GM12892 (cell line): ENCODE results near the gene TYW1B.
"Not testable (repeated sequence)": the region's sequence is repeated elsewhere in the genome, so short reads cannot be mapped to it uniquely, and the experiment has no call there.

ENCODE experiments used
- DNase-seq: peaks from one replicate; pipeline ENCODE4 v3.0.0; 2011; ENCODE audit not compliant: insufficient read length
- FAIRE-seq: peaks from 2 replicates; lab custom pipeline; 2011; peaks lifted over from hg19 to GRCh38; lab: Jason Lieb, UNC
- POLR2A ChIP-seq: IDR thresholded peaks from 2 replicates; pipeline ENCODE4 v1.6.1; 2011; ENCODE audit warnings: low read depth, low read length, control low read depth
- POLR2AphosphoS5 ChIP-seq: IDR thresholded peaks from 2 replicates; pipeline ENCODE4 v1.6.1; 2011; ENCODE audit warnings: low read depth, low read length, control low read depth
- TAF1 ChIP-seq: IDR thresholded peaks from 2 replicates; pipeline ENCODE4 v1.6.1; 2011; ENCODE audit warnings: low read depth, mild to moderate bottlenecking, control low read depth, low read length, borderline replicate concordance

Gene TYW1B

DNA sequence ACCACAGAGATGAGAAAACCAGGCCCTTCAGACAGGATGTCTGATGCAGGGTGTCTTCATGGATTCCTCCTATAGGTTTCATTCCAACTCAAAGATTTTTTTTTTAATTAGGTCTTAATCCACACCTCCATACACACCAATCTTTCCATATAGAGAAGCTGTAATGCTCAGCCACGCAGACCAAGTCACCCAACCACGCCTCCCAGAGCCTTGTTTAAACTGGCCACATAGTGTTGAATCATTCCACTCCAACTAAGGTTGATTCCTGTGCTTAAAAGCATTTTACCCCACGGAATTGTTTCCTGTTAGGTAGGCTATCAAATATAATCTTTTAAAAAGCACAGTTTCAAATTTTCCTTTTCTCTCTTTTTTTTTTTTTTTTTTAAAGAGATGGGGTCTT, 153.6 kb downstream of the TYW1B start:
- TF ChIP-seq POLR2AphosphoS5: no peak
- TF ChIP-seq POLR2A: no peak
- no peak for TF ChIP-seq TAF1
- DNase-seq (no peak), FAIRE-seq (no peak)

DNA sequence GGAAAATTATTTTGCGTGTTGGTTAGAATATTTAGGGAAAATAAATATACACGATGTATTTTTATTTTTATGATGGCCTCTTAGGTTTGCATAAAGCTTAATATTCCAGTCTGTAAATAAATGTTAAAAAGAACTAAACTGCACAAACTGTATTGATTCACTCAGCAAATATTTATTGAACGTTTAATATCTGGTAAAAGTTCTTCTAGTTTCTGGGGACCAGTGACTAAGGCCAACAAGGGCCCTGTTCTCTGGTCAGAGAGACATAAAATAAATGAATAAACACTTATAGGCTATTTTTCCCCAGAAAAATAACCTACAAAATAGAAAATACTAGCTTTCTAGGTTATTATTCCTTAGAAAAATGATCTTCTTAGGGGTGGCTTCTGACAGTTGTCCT, 157.2 kb downstream of the TYW1B start:
- not testable (repeated sequence) for DNase-seq, FAIRE-seq

DNA sequence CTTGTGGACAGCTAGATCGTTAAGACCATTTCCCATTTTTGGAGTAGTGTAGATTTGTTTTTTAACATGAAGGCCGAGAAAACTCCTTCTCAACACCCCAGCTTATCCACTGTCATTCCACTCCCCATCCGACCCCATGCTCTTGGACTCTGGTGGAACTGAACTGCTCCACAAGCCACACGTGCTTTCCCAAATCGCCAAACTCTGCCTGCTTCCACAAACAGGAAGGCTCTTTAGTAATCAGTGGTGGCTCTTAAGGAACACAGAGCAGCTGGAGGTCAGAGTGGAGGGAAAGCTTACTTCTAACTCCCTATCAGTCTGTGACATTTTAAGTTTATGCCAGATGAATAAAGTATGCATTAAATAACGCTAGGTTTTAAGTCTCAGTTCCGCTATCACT, 159.6 kb downstream of the TYW1B start:
- FAIRE-seq: peak; percentile 61
- not testable (repeated sequence) for DNase-seq

DNA sequence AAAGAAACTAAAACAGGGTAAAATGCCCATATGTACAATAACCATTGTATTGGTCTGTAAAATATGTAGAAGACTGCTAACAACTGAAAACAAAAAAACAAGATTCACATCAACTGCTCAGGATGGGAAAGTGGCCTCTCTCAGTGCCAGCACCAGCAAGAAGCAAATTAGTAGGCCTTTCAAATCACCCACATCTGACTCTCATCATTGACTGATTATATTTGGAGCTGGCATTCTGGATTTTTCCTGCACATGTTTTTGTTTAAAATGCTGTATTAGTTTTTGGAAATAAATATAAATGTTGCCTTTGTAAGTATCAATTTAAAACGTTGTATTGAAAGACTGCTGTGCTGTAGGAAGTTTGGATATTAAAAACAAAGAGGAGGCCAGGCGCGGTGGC, 161.0 kb downstream of the TYW1B start:
- not testable (repeated sequence) for FAIRE-seq, DNase-seq

DNA sequence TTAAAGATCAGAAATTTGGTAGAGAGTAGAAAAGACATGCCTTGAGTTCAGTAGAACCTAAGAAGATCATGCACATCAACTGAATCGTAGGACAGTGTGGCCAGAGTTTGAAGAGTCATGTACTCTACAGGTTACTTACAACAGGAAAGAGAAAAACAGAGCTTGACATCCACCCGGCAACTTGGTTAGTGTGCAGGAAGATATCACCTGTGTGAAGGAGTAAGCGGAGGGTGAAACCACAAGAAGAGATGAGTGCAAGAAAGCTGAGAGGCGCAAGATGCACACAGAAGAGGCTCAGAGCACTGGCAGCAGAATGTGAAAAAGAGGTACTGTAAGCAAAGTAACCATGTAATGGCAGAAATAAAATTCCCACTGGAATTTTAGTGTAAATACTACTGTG, 179.4 kb downstream of the TYW1B start:
- not testable (repeated sequence) for DNase-seq
- FAIRE-seq: peak; percentile 38

DNA sequence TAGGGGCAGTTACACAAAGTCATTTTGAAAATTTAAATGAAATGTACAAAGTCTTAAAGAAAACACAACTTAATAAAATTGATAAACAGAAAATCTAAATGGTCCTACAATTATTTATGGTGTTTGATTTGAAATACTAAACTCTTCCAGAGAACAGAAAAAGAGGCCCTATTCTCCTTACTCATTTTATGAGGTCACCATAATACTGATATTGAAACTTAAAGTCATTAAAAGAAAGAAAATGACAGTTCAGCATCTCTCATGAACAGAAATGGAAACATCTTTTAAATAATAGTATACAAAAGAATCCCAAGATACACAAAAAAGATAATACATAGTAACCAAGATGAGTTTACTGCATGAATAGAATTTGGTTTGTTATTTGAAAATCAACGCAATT, 184.3 kb downstream of the TYW1B start:
- not testable (repeated sequence) for FAIRE-seq

DNA sequence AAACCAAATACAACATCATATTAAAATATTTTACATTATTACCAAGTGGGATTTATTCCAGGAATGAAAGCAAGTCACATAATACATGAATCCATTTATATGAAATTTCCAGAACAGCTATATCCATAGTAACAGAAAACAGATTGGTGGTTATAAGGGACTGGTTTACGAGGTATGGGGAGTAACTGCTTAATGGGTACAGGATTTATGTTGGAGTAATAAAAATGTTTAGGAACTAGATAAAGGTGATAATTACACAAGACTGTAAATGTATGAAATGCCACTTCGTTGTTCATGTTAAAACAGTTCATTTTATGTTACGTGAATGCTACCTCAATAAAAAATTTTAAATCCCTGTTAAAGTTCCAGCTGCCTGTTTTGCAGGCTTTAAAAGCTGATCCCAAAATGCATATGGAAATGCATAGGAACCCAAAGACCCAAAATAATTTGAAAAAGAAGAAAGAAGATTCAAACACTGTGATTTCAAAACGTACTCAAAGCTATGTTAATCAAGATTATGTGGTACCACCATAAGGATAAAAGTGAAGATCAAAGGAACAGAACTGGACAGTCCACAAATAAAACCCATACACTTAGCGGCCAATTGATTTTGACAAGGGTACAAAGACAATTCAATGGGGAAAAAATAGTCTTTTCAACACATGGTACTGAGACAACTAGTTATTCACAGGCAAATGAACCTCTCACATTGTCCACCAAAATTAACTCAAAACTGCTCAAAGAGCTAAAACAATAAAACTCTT, 186.3 kb downstream of the TYW1B start:
- DNase-seq, FAIRE-seq: not testable (repeated sequence)

More for the DNA sequence above, 184.3 kb downstream of the TYW1B start:
- not testable (repeated sequence) for DNase-seq

DNA sequence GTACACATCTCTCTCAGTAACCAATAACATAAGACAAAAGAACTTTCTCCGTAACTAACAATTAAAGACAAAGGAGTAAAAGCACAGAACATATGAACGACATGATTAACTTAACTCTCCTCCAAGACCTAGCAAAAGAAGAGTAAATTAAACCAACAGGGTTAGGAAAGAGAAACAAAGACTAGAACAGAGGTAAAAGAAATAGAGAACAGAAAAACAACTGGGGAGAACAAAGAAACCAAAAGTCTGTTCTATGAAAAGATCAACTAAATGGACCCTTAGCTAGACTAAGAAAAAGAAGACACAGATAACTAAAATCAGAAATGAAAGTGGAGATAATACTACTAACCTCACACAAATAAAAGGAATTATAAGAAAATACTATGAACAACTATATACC, 187.3 kb downstream of the TYW1B start:
- not testable (repeated sequence) for DNase-seq

DNA sequence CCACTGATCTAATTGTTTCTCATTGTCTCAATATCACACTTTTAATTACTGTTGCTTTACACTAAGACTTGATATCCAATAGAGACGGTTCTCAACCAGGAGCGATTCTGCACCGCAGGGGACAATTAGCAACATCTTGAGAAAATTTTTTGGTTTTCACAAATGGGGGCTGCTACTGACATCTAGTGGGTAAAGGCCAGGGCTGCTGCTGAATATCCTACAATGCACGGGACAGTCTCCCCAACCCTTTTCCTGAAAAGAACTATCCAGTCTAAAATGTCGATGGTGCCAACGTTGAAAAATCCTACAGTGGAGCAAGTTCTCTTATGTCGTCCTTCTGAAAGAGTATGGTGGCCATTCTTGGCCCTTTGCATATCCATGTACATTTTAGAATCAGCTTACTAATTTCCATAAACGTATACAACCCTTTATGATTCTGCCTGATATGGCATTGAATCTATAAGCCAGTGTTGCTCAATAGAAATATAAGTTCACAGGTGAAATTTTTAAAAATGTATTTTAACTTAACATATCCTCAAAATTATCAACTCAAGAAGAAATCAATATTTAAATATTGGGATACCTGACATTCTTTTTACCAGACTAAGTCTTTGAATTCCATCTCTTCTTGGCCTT, 192.6 kb downstream of the TYW1B start:
- not testable (repeated sequence) for DNase-seq
- FAIRE-seq: peak; percentile 5

More for the DNA sequence above, 187.3 kb downstream of the TYW1B start:
- peak; percentile 68 for FAIRE-seq

DNA sequence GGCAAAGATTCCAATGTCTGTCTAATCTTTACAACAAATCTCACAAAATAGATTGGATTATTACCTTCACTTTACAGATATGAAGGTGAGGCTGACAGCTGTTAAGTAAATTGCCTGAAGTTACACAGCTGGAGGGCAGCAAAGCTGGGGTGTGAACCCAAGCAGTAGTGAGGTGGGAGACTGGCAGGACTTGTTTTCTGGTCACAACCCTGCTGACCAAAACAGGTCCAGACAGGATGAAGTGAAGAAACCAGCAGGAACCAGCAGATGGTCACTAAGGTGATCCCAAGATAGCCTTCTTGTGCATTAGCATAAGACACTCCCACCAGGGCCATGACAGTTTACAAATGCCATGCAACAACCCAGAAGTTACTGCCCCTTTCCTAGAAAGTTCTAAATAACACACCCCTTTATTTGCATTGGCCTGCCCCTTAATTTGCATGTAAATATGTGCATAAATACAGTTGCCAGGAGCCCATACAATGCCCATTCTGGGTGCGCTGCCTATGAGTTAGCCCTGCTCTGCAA, 195.2 kb downstream of the TYW1B start:
- not testable (repeated sequence) for FAIRE-seq, DNase-seq

DNA sequence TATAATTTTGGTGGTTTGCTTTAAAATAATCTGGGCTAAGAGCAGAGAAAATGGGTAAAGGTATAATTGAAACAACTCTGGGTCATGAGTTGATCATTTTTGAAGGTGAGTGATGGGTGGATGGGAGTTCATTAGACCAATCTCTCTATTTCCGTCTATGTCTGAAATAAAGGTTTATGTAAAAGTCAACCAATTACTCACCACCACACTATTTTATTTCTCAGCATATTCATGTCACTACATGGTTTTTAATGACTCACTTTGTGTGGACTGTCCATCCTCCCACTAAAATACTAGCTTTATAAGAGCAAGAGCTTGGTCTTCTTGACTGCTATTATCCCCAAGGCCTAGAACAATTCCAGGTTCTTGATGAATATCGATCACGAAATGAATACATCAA, 199.6 kb downstream of the TYW1B start:
- not testable (repeated sequence) for FAIRE-seq

DNA sequence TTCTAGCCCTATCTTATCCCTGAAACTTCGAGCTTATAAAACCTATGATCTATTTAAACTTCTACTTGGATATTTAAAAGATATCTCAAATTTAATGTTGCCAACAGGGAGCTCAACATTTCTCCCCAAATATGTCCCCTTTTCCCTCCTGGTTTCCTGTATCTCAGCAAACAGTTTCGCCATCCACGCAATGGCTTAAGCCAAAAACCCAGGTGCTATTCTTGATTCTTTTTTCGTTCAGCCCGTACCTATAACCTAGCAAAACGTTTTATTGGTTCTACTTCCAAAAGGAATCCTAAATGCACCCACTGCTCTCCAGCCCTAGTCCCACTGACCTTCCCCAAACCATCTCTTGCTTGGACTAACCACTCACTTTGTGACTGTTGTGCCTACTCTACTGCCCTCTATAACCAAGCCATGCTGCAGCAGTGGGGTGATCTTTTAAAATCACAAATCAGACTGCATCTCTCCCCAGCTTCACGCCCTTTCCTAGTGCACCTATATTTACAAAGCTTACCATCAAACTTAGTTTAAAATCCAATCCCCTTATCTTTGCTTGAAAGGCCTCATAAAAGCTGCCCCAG, 201.5 kb downstream of the TYW1B start:
- FAIRE-seq: peak; percentile 87
- not testable (repeated sequence) for DNase-seq

More for the DNA sequence above, 199.6 kb downstream of the TYW1B start:
- not testable (repeated sequence) for DNase-seq

DNA sequence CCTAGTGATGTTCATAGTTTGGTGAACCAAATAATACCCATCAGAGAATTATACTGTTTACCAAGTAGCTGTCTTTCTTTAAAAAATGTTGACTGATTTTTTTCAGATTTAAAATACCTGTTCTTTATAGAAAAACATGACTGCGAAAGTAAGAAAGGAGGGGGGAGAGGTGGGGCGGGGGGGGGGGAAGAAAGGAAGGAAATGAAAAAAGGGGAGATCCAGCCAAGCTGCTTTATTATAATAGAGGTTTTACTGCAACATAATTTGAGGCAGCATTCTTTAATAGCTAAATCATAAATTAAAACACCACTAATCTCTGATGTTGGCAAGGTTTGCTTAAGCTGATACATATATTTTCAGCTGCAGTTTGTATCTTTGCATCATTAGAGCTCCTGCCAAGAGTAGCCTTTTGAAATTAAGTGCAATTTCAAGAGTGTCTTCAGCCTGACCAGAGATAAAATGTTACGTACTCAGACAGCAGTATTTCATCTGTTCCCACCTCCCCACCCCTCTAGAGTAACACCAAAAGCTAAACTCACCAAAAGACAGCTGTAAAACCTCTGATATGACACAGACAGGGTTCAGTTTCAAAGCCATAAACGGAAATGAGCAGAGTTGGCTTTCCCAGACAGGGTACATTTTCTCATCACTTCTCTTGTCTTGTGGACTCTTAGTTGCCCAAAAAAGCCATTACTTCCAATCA, 202.1 kb downstream of the TYW1B start:
- FAIRE-seq: peak; percentile 89
- DNase-seq: not testable (repeated sequence)

DNA sequence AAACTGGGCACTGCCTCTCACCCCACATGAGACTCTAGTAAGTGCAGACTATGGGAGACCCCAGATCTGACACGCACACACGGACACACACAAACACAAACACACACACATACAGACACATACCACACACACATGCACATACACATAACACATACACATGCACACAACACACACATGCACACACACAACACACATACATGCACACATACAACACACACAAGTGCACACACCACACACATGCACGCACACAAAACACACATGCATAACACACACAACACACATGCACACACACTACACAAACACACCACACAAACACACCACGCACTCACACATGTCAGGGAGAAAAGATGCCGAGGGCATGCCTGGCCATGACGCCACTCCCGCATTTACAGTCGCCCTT, 205.5 kb downstream of the TYW1B start:
- TF ChIP-seq TAF1: no peak
- TF ChIP-seq POLR2A: no peak
- no peak for TF ChIP-seq POLR2AphosphoS5
- FAIRE-seq (peak; percentile 9), DNase-seq (no peak)

DNA sequence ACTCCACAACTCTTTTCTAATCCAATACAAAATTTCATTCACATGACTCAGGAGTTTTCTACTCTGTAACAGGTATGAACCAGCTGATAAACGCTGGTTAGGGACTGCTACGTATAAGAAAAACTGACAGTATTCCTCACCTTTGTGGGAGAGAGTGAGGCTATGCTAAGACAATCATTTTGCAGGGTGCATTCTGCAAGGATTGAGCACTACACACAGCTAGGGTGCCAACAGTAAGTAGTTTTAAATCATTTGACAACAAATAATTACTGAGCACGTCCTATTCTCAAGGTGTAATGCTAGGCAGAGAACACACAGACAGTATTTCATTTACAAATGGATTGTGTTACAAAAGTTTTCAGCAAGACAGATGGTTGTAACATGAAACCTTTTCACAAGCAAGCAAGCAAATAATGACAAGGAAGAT, 206.2 kb downstream of the TYW1B start:
- not testable (repeated sequence) for FAIRE-seq, DNase-seq

DNA sequence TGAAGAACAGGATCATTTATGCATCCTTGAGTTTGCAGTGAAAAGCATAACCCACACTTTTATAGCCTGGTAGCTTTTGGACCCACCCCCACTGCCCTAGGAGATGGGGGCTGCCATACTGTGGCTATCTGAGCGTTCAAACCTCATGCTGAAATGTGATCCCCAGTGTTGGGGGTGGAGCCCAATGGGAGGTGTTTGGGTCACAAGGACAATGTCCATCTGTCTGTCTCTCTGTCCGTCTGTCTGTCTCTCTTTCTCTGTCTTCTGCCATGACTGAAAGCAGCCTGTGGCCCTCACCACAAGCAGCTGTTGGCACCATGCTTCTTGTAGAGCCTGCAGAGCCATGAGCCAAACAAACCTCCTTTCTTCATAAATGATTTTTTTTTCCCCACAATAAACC, 207.1 kb downstream of the TYW1B start:
- FAIRE-seq, DNase-seq: not testable (repeated sequence)

DNA sequence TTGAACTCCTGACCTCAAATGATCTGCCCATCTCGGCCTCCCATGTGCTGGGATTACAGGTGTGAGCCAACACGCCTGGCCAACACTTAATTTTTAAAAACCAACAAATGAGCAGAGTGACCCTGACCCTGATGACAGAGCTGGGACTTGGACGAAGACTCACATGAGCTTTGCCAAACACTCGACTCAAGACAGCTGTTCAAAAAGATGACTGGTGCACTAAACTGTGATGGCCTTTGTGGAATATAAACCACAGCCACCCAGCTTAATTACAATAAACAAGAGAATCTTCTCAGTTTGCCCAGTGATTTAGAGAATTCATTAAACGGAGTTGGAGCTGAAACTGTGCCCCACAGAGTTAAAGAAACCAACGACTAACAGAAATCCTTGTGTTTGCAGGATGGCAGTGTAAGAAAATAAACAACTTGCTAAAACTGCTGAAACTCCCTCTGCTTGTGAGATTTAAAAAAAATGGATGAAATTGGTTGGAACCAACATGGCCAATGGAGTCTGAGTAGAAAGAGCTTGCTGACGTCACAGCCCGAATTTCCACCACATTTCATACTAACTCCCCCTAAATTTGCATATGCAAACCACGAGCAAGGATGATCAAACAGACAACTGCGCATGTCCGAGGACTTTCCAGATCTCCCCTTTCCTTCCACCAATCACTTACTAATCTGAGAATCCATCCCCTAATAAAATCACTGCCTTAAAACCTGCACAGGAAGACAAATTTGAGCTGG, 209.4 kb downstream of the TYW1B start:
- DNase-seq, FAIRE-seq: not testable (repeated sequence)

DNA sequence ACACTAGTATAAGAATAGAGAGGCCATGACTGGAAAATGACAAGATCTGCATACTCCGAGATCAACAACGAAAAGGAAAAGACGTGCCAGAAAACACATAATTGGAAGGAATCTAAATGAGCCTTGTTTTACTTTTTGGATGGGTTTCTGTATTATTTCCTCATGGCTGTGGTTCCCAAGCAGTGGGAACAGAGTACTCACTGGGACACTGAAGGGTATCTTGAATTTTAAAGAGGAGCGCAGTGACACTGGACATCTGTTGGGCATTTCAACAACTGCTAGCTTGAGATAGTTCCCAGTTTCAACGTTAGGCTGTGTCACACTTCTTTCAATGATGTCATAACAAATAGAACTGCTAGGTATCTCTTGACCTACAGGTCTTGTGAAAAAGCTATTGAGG, 218.2 kb downstream of the TYW1B start:
- not testable (repeated sequence) for DNase-seq, FAIRE-seq
